OCI-LY7 (cell line): ENCODE results near the gene ANKS1B.

Experiments
- EZH2phosphoT487 ChIP-seq: fragments of 200-600 bp; sonication (generic); IDR thresholded peaks from 2 replicates; pipeline ENCODE4 v1.6.1; 2018; ENCODE audit warnings: low read depth, borderline replicate concordance, mild to moderate bottlenecking, mixed run types, antibody characterized with exemption, low read length, moderate library complexity, mixed read lengths
- TF ChIP-seq, protein P1 (sequence below): fragments of 200-600 bp; sonication (generic); conservative IDR thresholded peaks from 2 replicates; pipeline ENCODE4 v1.5.1; 2014; ENCODE audit warnings: mild to moderate bottlenecking, antibody characterized with exemption, low read length, moderate library complexity, mixed read lengths

DNA sequence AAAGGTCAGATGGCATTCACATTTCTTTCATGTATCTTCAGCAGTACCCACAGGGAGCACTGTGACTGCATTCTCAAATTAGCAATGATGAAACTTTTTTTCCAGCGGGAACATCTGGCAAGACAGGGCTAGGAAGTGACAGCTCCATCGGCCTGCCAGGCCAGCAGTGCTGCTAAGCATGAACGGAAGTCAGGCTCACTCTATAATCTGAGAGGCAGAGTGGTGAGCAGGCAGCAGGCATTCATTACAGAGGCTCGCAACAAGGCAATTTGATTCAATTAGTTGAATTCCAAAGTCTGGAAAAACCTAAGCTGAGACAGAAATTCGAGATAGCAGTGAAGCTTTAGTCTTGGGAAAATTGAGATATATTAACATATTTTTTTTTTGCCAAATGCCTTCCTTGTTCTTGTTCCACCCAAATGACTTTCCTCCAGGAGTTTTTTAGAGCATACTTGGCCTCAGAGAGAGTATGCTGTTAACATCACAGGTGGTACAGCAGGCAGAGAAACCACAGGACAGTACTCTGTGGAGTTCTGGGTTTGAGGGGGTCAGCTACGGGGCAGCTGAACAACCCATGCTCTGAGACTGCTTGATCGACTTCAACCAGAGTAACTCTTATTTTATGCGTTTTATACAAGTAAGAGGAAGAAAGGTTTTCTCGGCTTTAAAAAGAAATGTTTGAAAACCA, 924.8 kb downstream of the ANKS1B start:
- TF ChIP-seq, protein P1, sequence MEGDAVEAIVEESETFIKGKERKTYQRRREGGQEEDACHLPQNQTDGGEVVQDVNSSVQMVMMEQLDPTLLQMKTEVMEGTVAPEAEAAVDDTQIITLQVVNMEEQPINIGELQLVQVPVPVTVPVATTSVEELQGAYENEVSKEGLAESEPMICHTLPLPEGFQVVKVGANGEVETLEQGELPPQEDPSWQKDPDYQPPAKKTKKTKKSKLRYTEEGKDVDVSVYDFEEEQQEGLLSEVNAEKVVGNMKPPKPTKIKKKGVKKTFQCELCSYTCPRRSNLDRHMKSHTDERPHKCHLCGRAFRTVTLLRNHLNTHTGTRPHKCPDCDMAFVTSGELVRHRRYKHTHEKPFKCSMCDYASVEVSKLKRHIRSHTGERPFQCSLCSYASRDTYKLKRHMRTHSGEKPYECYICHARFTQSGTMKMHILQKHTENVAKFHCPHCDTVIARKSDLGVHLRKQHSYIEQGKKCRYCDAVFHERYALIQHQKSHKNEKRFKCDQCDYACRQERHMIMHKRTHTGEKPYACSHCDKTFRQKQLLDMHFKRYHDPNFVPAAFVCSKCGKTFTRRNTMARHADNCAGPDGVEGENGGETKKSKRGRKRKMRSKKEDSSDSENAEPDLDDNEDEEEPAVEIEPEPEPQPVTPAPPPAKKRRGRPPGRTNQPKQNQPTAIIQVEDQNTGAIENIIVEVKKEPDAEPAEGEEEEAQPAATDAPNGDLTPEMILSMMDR: no peak
- TF ChIP-seq EZH2phosphoT487: no peak
